ENCODE results near the gene MRNIP. TPM values are rescaled to one million over a fixed set of nuclear protein-coding genes. Genes with fewer than 3 reads are reported as not detected.
A peak's percentile ranks its signal among the peaks of the same experiment; 100 is the strongest.

MRNIP gene
- total RNA-seq, 1 experiment from 2014 or later = 31.1 TPM

- no peak overlapping the region for H4K5ac ChIP-seq (ENCODE audit: insufficient read length, low read depth, low read length)
- H2BK5ac ChIP-seq (ENCODE audit: insufficient read length, low read length) = no peak overlapping the region
- no CpG with 5 or more reads among the region's 13 CpGs for WGBS (ENCODE audit: extremely low coverage, insufficient read length, low lambda C conversion rate)
- Mint-ChIP-seq H3K4me3 (no peak overlapping the region; a peak in 2 of 5 replicates), H3K9me3 (no peaks in the 10 kb centered on the region; a peak in 2 of 5 replicates), H3K27ac (0 out of 7 replicates have a peak overlapping the region, but pooled peaks of 1 of the 3 experiments have one; percentile 36), H3K36me3 (ENCODE audit: insufficient read depth in 1 of 3, low read depth in 3 of 3) (peaks cover 57 to 80% (median 79%) of the 10 kb centered on the region in 3 experiments), H3K4me1 (peaks cover 40 to 41% of the 10 kb centered on the region in 2 experiments), H3K27me3 (ENCODE audit: low read depth) (no peaks in the 10 kb centered on the region)
- H3K23ac ChIP-seq (ENCODE audit: insufficient read length, low read depth, low read length) = no peak overlapping the region
- no peak overlapping the region for H4K8ac ChIP-seq (replicated peaks; ENCODE audit: insufficient read length, low read depth, low read length)
- no peak overlapping the region for H3K4ac ChIP-seq (ENCODE audit: low read depth, low read length)
- H3K18ac ChIP-seq (ENCODE audit: insufficient read length, low read depth, low read length) = no peak overlapping the region
- H3K79me1 ChIP-seq (ENCODE audit: insufficient read depth, low read depth, low read length, poor library complexity, severe bottlenecking) = peaks cover 10% of the 10 kb centered on the region
- no peak overlapping the region for H2AFZ ChIP-seq (ENCODE audit: low read length)
- H2BK15ac ChIP-seq (ENCODE audit: low read depth, low read length) = no peak overlapping the region
- peaks cover 9% of the 10 kb centered on the region; the same call in 1 of the 2 replicates for H3K79me2 ChIP-seq (ENCODE audit: insufficient read depth, low read length)
- no peaks in the 10 kb centered on the region for H3K27me3 ChIP-seq (ENCODE audit: insufficient read depth, low read length)
- H2BK120ac ChIP-seq (ENCODE audit: low read depth, low read length, poor library complexity, severe bottlenecking) = no peak overlapping the region
- no peak overlapping the region; the same call in 1 of the 2 replicates for H3K14ac ChIP-seq (ENCODE audit: insufficient read depth, low read length)
- no peak overlapping the region for H3K27ac ChIP-seq (ENCODE audit: insufficient read length, low read depth, low read length)
- TF ChIP-seq CTCF (conservative IDR thresholded peaks at IDR 0.05) = no peak
- H3K56ac ChIP-seq (ENCODE audit: insufficient read length, low read depth, low read length) = no peak overlapping the region
- no peak overlapping the region for H4K91ac ChIP-seq (ENCODE audit: insufficient read length, low read depth, low read length)
- no peak overlapping the region for H2BK12ac ChIP-seq (ENCODE audit: insufficient read length, low read depth, low read length)
- H3K4me2 ChIP-seq (ENCODE audit: insufficient read depth, insufficient read length, low read length) = no peak overlapping the region
- DNase-seq = no peak
- H3T11ph ChIP-seq (ENCODE audit: low read length) = no peak overlapping the region
- H3K9me3 ChIP-seq (ENCODE audit: control insufficient read depth, low read depth, low read length) = no peaks in the 10 kb centered on the region
- H2AK5ac ChIP-seq (ENCODE audit: insufficient read length, low read length) = no peak overlapping the region
- no peaks in the 10 kb centered on the region for H4K20me1 ChIP-seq (ENCODE audit: control insufficient read depth, insufficient read depth, insufficient read length)
- no peaks in the 10 kb centered on the region for H3K23me2 ChIP-seq (ENCODE audit: insufficient read length, low read depth, low read length, poor library complexity, severe bottlenecking)
- H2BK20ac ChIP-seq (ENCODE audit: low read depth, low read length, poor library complexity, severe bottlenecking) = no peak overlapping the region
- H3K9ac ChIP-seq (ENCODE audit: extremely low read depth, insufficient read length, low read length) = no peak overlapping the region
- H3K4me1 ChIP-seq (ENCODE audit: insufficient read depth, low read length) = peaks cover 12% of the 10 kb centered on the region; the same call in 1 of the 2 replicates
Observed at GRCh38 chr5:179825655-179826182, 32.9 kb downstream of the MRNIP start.

Data from H9 (cell line).